ENCODE results near the gene CYFIP2. TPM values are rescaled to one million over a fixed set of nuclear protein-coding genes. Genes with fewer than 3 reads are reported as not detected.
A peak's percentile ranks its signal among the peaks of the same experiment; 100 is the strongest.

The CYFIP2 gene
- total and polyA plus RNA-seq, 2 of the 8 experiments (the other 6 are each of a cell fraction or from before 2014, with no cell fraction given): 45.1 to 80.6 TPM

DNA sequence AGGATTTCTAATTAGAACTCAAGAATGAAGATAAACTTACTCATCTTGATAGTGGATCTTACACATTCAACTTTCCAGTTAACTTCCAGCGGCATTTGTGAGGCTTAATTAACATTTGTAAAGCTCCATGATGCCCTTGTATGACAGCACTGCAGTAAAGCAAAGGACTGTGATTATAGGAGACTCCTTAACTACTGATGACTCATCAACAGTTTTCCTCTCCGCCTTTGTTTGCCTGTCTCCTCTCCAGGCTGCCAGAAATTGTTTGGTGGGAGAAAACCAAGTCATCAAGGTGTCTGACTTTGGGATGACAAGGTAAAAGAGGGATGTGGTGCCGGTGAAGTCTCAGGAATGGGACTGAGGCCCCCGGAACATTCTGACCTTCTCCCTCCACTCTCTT lies 20.4 kb upstream of the CYFIP2 start:
- H2BK12ac ChIP-seq (ENCODE audit: low read depth, low read length): peak overlapping the region; percentile 50; the same call in 1 of the 2 replicates
- no peak overlapping the region for H2BK15ac ChIP-seq (ENCODE audit: low read length)
- 0 out of 4 replicates have a peak overlapping the region, but pooled peaks of 1 of the 2 experiments have one; percentile 10 for H3K4me2 ChIP-seq (ENCODE audit: insufficient read depth in 1 of 2, low read depth in 2 of 2, low read length in 2 of 2)
- no peak overlapping the region; the same call in 1 of the 2 replicates for H4K8ac ChIP-seq (ENCODE audit: extremely low read depth, insufficient read depth, low read length)
- POLR2A ChIA-PET (ENCODE audit: partially characterized antibody): no interaction called here
- no peak overlapping the region for H3K23ac ChIP-seq (ENCODE audit: insufficient read length)
- no peaks in the 10 kb centered on the region for H3K36me3 ChIP-seq (ENCODE audit: control insufficient read depth in 2 of 4, insufficient read depth in 4 of 4, low read length in 3 of 4)
- no peaks in the 10 kb centered on the region for H3K9me3 ChIP-seq (ENCODE audit: insufficient read depth in 2 of 2, low read depth in 1 of 2, low read length in 1 of 2)
- no peak overlapping the region for H4K5ac ChIP-seq (ENCODE audit: insufficient read length, low read depth, low read length)
- WGBS, 2 experiments (ENCODE audit: extremely low coverage in 1 of 2, insufficient coverage in 1 of 2, insufficient read length in 1 of 2, insufficient replicate concordance in 2 of 2, low coverage in 1 of 2, low lambda C conversion rate in 2 of 2, missing lambda C conversion rate in 1 of 2): 59% methylated on average over 4 of the region's 4 CpGs; no CpG with 5 or more reads in 1 of the 2 experiments
- no peak overlapping the region for H2BK20ac ChIP-seq (ENCODE audit: low read length)
- no peak overlapping the region for H3K14ac ChIP-seq (ENCODE audit: insufficient read length)
- no peak overlapping the region for H3K56ac ChIP-seq (replicated peaks; ENCODE audit: insufficient read length, low read depth, low read length)
- no peaks in the 10 kb centered on the region for H3K23me2 ChIP-seq (ENCODE audit: low read depth, low read length)
- H3K4ac ChIP-seq (replicated peaks; ENCODE audit: insufficient read length, low read depth, low read length): no peak overlapping the region
- no peak overlapping the region for H2AK5ac ChIP-seq (ENCODE audit: low read depth, low read length)
- TF ChIP-seq, protein P1, sequence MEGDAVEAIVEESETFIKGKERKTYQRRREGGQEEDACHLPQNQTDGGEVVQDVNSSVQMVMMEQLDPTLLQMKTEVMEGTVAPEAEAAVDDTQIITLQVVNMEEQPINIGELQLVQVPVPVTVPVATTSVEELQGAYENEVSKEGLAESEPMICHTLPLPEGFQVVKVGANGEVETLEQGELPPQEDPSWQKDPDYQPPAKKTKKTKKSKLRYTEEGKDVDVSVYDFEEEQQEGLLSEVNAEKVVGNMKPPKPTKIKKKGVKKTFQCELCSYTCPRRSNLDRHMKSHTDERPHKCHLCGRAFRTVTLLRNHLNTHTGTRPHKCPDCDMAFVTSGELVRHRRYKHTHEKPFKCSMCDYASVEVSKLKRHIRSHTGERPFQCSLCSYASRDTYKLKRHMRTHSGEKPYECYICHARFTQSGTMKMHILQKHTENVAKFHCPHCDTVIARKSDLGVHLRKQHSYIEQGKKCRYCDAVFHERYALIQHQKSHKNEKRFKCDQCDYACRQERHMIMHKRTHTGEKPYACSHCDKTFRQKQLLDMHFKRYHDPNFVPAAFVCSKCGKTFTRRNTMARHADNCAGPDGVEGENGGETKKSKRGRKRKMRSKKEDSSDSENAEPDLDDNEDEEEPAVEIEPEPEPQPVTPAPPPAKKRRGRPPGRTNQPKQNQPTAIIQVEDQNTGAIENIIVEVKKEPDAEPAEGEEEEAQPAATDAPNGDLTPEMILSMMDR (IDR thresholded peaks at IDR 0.05; ENCODE audit: control extremely low read depth in 1 of 3, insufficient read depth in 1 of 3, low read depth in 1 of 3, low read length in 3 of 3): no peak
- TF ChIP-seq CREB1 (IDR thresholded peaks at IDR 0.05) (0 out of 2 replicates have a peak, but pooled peaks have one; percentile 32), RFX5 (IDR thresholded peaks at IDR 0.05; ENCODE audit: borderline replicate concordance, low read depth, low read length) (peak; percentile 80; the same call in 1 of the 2 replicates), JUND (IDR thresholded peaks at IDR 0.05; ENCODE audit: low read length) (peak; percentile 87), ZNF274 (IDR thresholded peaks at IDR 0.05; ENCODE audit: borderline replicate concordance, extremely low read depth, low read length) (no peak), MAFK (IDR thresholded peaks at IDR 0.05; ENCODE audit: low read depth, low read length) (0 out of 2 replicates have a peak, but pooled peaks have one; percentile 8)
- no peak overlapping the region for H3K4me3 ChIP-seq (ENCODE audit: extremely low read depth in 1 of 4, insufficient read depth in 2 of 4, low read depth in 3 of 4, low read length in 4 of 4)
- H3K27ac ChIP-seq (ENCODE audit: low read depth, low read length): no peak overlapping the region
- CTCF ChIA-PET (ENCODE audit: partially characterized antibody): interaction anchor here (0.6 to 2.4 kb wide), 2 partner anchors 8 to 79 kb away, joined by 4 to 8 read pairs; no protein-coding TSS in a partner anchor
- H3K79me1 ChIP-seq (ENCODE audit: low read depth, low read length): no peaks in the 10 kb centered on the region
- H2BK120ac ChIP-seq (replicated peaks; ENCODE audit: low read depth, low read length): peak overlapping the region; percentile 39
- H3K18ac ChIP-seq (ENCODE audit: extremely low read depth, low read length): no peak overlapping the region
- H4K91ac ChIP-seq (replicated peaks; ENCODE audit: insufficient read length, low read length): peak overlapping the region; percentile 58
- no peaks in the 10 kb centered on the region for H3K79me2 ChIP-seq (ENCODE audit: control insufficient read depth in 1 of 2, insufficient read depth in 2 of 2, low read length in 2 of 2)
- no peak for FAIRE-seq
- H3K4me1 ChIP-seq (replicated peaks in 1 of 4; ENCODE audit: control insufficient read depth in 3 of 4, insufficient read depth in 4 of 4, low read length in 3 of 4): peaks cover 0 to 6% (median 2%) of the 10 kb centered on the region in 4 experiments; a peak in 1 of 7 replicates
- H4K20me1 ChIP-seq (replicated peaks in 1 of 2; ENCODE audit: control insufficient read depth in 1 of 2, insufficient read depth in 2 of 2, low read length in 2 of 2): no peaks in the 10 kb centered on the region
- no peak for DNase-seq (ENCODE audit: low read depth in 1 of 2, low spot score in 2 of 2)
- peak overlapping the region; percentile 60; the same call in 1 of the 2 replicates for H2AFZ ChIP-seq (ENCODE audit: low read length)
- H2BK5ac ChIP-seq (ENCODE audit: low read depth, low read length): peak overlapping the region; percentile 66; the same call in 1 of the 2 replicates
- no peaks in the 10 kb centered on the region for H3K27me3 ChIP-seq (replicated peaks in 1 of 4; ENCODE audit: control insufficient read depth in 3 of 4, extremely low read depth in 1 of 4, insufficient read depth in 3 of 4, low read length in 3 of 4)
- H3K9ac ChIP-seq (replicated peaks in 1 of 4; ENCODE audit: extremely low read depth in 1 of 4, low read depth in 3 of 4, low read length in 3 of 4): no peak overlapping the region

Data from H1 (cell line).